ENCODE data around the gene NXN. TPM values are rescaled to one million over a fixed set of nuclear protein-coding genes. Genes with fewer than 3 reads are reported as not detected.

The NXN gene
- total RNA-seq, 1 experiment from 2014 or later: 20.8 TPM

DNA sequence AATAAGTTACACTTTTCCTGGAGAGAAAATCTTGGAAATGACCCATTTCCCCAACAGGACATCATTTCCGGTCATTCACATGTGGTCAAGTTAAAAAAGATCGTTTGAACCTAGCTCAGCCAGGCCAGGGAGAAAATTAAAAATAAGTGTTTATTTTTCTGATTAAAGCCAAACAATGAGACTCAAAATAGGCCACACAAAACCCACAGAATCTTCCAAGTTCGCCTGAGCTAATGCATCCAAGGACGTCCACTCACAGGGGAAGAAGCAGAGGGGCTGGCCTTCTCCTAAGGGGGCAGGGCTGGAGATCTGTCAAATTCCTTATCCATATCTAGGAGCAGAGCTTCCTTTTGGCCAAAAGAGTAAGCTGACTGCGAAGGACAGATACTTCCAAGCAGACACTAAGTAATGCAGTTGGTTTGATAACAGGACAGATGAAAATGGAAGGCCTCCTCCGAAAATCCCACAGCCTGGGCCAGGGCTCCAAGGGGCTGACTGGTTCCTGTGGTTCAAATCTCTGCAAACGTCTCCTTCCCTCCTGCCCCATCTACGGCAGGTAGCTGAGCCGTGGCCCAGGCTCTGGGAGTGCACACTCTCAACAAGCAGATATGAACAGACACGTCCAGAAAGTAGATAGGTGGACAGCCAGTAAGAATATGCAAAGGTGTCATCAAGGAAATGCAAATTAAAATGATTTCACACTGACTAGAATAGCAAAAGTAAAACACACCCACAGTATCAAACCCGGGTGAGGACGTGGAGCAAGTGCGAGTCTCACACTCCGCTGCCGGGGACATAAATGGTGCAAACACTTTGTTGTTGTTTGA lies 98.9 kb downstream of the NXN start:
- no peak overlapping the region for H3K27ac ChIP-seq (ENCODE audit: low read length)
- ATAC-seq (no peak), DNase-seq (no peak)
- no peaks in the 10 kb centered on the region for H4K20me1 ChIP-seq (ENCODE audit: low read length)
- no peak overlapping the region for H3K4me2 ChIP-seq (ENCODE audit: low read length)
- H3K9me3 ChIP-seq (ENCODE audit: low read length): no peaks in the 10 kb centered on the region
- CTCF ChIA-PET: interaction anchor here (2.2 kb wide), 1 partner anchor 99 kb away, joined by 12 read pairs; the partner anchor contains the start of gene NXN
- no TSS peak for BruUV-seq (replicated peaks)
- no peaks in the 10 kb centered on the region for H3F3A ChIP-seq (ENCODE audit: low read length, unreplicated experiment)
- no peaks in the 10 kb centered on the region for H3K79me2 ChIP-seq (ENCODE audit: low read length)
- no peaks in the 10 kb centered on the region for H3K36me3 ChIP-seq (ENCODE audit: low read depth, low read length)
- no peaks in the 10 kb centered on the region for H3K9me2 ChIP-seq (replicated peaks; ENCODE audit: low read length)
- TF ChIP-seq EZH2phosphoT487 (IDR thresholded peaks at IDR 0.05; ENCODE audit: borderline replicate concordance, low read length) (no peak), EZH2 (IDR thresholded peaks at IDR 0.05; ENCODE audit: low read length, unreplicated experiment) (no peak)
- TF ChIP-seq, protein P1, sequence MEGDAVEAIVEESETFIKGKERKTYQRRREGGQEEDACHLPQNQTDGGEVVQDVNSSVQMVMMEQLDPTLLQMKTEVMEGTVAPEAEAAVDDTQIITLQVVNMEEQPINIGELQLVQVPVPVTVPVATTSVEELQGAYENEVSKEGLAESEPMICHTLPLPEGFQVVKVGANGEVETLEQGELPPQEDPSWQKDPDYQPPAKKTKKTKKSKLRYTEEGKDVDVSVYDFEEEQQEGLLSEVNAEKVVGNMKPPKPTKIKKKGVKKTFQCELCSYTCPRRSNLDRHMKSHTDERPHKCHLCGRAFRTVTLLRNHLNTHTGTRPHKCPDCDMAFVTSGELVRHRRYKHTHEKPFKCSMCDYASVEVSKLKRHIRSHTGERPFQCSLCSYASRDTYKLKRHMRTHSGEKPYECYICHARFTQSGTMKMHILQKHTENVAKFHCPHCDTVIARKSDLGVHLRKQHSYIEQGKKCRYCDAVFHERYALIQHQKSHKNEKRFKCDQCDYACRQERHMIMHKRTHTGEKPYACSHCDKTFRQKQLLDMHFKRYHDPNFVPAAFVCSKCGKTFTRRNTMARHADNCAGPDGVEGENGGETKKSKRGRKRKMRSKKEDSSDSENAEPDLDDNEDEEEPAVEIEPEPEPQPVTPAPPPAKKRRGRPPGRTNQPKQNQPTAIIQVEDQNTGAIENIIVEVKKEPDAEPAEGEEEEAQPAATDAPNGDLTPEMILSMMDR (conservative IDR thresholded peaks at IDR 0.05; ENCODE audit: low read depth, low read length): no peak
- POLR2A ChIA-PET (ENCODE audit: unreplicated experiment): interaction anchor here (0.6 kb wide), 1 partner anchor 47 kb away, joined by 3 read pairs; no protein-coding TSS in a partner anchor
- no peaks in the 10 kb centered on the region for H3K27me3 ChIP-seq (ENCODE audit: low read length)
- no peaks in the 10 kb centered on the region; the same call in 1 of the 2 replicates for H3K4me1 ChIP-seq (ENCODE audit: insufficient read depth, low read length)
- no peak overlapping the region for H2AFZ ChIP-seq (ENCODE audit: low read length)
- H3K4me3 ChIP-seq (ENCODE audit: low read length): no peak overlapping the region
- intact Hi-C loops (cut with micrococcal nuclease): no loop called here
- no peak overlapping the region for H3K9ac ChIP-seq (ENCODE audit: low read length)

DNA sequence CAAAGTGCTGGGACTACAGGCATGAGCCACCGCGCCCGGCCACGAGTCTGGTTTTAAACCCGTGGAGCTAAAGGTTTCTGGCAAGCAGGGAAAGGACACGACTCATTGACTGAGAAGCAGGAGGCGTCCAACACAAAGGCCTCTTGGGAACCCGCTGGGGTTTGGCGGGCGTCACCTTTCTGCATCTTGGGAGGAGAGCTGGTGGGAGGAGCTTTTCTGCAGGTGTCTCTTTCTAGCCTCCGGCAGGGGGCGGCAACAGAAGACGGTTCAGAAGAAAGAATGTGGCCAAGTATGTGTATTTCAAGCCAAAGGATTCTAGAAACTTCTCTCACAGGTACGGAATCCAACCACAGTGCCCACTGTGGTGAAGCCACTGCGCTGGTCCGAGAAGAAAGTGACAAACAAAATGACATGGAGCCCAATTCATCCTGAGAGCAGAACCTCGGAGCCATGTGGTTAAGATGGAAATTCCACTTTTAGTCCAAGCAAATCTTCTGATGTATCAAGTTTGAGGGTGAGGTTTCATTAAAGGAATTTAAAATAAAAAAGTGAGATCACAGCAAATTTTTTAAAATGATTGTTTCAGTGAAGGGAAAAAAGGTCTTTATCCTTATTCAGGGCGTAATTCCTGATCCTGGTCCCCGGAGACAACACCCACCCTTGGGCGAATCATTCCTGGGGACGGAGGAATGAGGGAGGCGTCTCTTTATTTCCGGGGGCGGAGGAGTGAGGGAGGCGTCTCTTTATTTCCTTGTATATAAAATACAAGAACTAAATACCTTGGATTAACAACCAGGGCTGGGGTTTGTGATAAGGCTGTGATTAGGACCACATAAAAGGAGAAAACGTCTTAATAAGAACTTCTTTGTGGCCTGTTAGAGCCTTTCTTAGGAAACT lies 99.8 kb downstream of the NXN start:
- ChIA-PET CTCF (interaction anchor here (0.5 to 2.2 kb wide), 10 partner anchors 45 to 435 kb away, joined by 3 to 20 read pairs (median 4); partner anchors contain the start of genes GLOD4, MRM3, NXN and TIMM22), POLR2A (ENCODE audit: unreplicated experiment) (interaction anchor here (0.6 kb wide), 1 partner anchor 93 kb away, joined by 4 read pairs; no protein-coding TSS in a partner anchor)
- no peak overlapping the region for H3K27ac ChIP-seq (ENCODE audit: low read length)
- H3K4me2 ChIP-seq (ENCODE audit: low read length): peak overlapping the region; percentile 51
- DNase-seq (peak; percentile 84), ATAC-seq (peak; percentile 90)
- no peak overlapping the region for H3K4me3 ChIP-seq (ENCODE audit: low read length)
- no peaks in the 10 kb centered on the region for H4K20me1 ChIP-seq (ENCODE audit: low read length)
- TF ChIP-seq EZH2 (IDR thresholded peaks at IDR 0.05; ENCODE audit: low read length, unreplicated experiment) (no peak), EZH2phosphoT487 (IDR thresholded peaks at IDR 0.05; ENCODE audit: borderline replicate concordance, low read length) (no peak)
- TF ChIP-seq, protein P1 (conservative IDR thresholded peaks at IDR 0.05; ENCODE audit: low read depth, low read length): peak; percentile 62
- H3K27me3 ChIP-seq (ENCODE audit: low read length): no peaks in the 10 kb centered on the region
- no peaks in the 10 kb centered on the region for H3K9me3 ChIP-seq (ENCODE audit: low read length)
- H3K9me2 ChIP-seq (replicated peaks; ENCODE audit: low read length): no peaks in the 10 kb centered on the region
- H3F3A ChIP-seq (ENCODE audit: low read length, unreplicated experiment): no peaks in the 10 kb centered on the region
- H2AFZ ChIP-seq (ENCODE audit: low read length): peak overlapping the region; percentile 59; the same call in 1 of the 2 replicates
- intact Hi-C loops (cut with micrococcal nuclease): loop anchor here (1.0 to 2.0 kb wide), 2 partner anchors 85 to 102 kb away; no protein-coding TSS in a partner anchor
- H3K4me1 ChIP-seq (ENCODE audit: insufficient read depth, low read length): no peaks in the 10 kb centered on the region; the same call in 1 of the 2 replicates
- no peaks in the 10 kb centered on the region for H3K79me2 ChIP-seq (ENCODE audit: low read length)
- no peak overlapping the region for H3K9ac ChIP-seq (ENCODE audit: low read length)
- BruUV-seq (replicated peaks): no TSS peak
- H3K36me3 ChIP-seq (ENCODE audit: low read depth, low read length): no peaks in the 10 kb centered on the region
